SKM-1 treated with dmso at 0.1 percent for 144 hours (cell line): ENCODE results near the gene ELFN2.

ENCODE experiments used
- DNase-seq: peaks from one replicate; lab custom pipeline; 2025; ENCODE audit not compliant: unreplicated experiment; lab: John Stamatoyannopoulos, UW

The ELFN2 gene

GRCh38 chr22:37390075-37390474, 37.2 kb downstream of the ELFN2 start:
- DNase-seq: no peak

GRCh38 chr22:37388538-37388937, 38.7 kb downstream of the ELFN2 start:
- no peak for DNase-seq

- DNase-seq: no peak
Observed at GRCh38 chr22:37387793-37388192, 39.5 kb downstream of the ELFN2 start.

- DNase-seq: no peak
Observed at GRCh38 chr22:37386441-37386840, 40.8 kb downstream of the ELFN2 start.

GRCh38 chr22:37384691-37385090, 42.6 kb downstream of the ELFN2 start:
- DNase-seq: no peak

GRCh38 chr22:37383341-37383740, 43.9 kb downstream of the ELFN2 start:
- no peak for DNase-seq

- no peak for DNase-seq
Observed at GRCh38 chr22:37381489-37381888, 45.8 kb downstream of the ELFN2 start.

- no peak for DNase-seq
Observed at GRCh38 chr22:37379722-37380121, 47.6 kb downstream of the ELFN2 start.

- no peak for DNase-seq
Observed at GRCh38 chr22:37379085-37379484, 48.2 kb downstream of the ELFN2 start.

- DNase-seq: no peak
Observed at GRCh38 chr22:37378642-37379058, 48.6 kb downstream of the ELFN2 start.

GRCh38 chr22:37377927-37378326, 49.4 kb downstream of the ELFN2 start:
- no peak for DNase-seq

- no peak for DNase-seq
Observed at GRCh38 chr22:37377138-37377537, 50.1 kb downstream of the ELFN2 start.

- DNase-seq: no peak
Observed at GRCh38 chr22:37376643-37377042, 50.6 kb downstream of the ELFN2 start.

GRCh38 chr22:37375801-37376200, 51.5 kb downstream of the ELFN2 start:
- DNase-seq: no peak

GRCh38 chr22:37374571-37374970, 52.7 kb downstream of the ELFN2 start:
- DNase-seq: no peak

GRCh38 chr22:37373451-37373850, 53.8 kb downstream of the ELFN2 start:
- DNase-seq: no peak

- DNase-seq: no peak
Observed at GRCh38 chr22:37371911-37372310, 55.4 kb downstream of the ELFN2 start.

GRCh38 chr22:37371491-37371890, 55.8 kb downstream of the ELFN2 start:
- DNase-seq: no peak

- DNase-seq: peak; percentile 39
Observed at GRCh38 chr22:37370306-37370979, 56.8 kb downstream of the ELFN2 start.

- DNase-seq: no peak
Observed at GRCh38 chr22:37369483-37369882, 57.8 kb downstream of the ELFN2 start.

GRCh38 chr22:37368058-37368457, 59.2 kb downstream of the ELFN2 start:
- peak; percentile 56 for DNase-seq

- no peak for DNase-seq
Observed at GRCh38 chr22:37366601-37367000, 60.7 kb downstream of the ELFN2 start.

- DNase-seq: no peak
Observed at GRCh38 chr22:37365950-37366349, 61.3 kb downstream of the ELFN2 start.
